GM18505 (cell line): ENCODE results near the gene EFCAB8.
"Not testable (repeated sequence)": the region's sequence is repeated elsewhere in the genome, so short reads cannot be mapped to it uniquely, and the experiment has no call there.

Source experiments
- ATAC-seq: cut with Tn5 transposase; IDR thresholded peaks from one replicate; pipeline ENCODE4 v1.9.1; 2021; ENCODE audit not compliant: unreplicated experiment
- POLR2A ChIP-seq: IDR thresholded peaks from 4 replicates; pipeline ENCODE4 v1.6.1; 2011; ENCODE audit warnings: borderline replicate concordance; ENCODE audit not compliant: insufficient read depth, insufficient read length; ENCODE audit errors: extremely low read depth

The EFCAB8 gene

DNA sequence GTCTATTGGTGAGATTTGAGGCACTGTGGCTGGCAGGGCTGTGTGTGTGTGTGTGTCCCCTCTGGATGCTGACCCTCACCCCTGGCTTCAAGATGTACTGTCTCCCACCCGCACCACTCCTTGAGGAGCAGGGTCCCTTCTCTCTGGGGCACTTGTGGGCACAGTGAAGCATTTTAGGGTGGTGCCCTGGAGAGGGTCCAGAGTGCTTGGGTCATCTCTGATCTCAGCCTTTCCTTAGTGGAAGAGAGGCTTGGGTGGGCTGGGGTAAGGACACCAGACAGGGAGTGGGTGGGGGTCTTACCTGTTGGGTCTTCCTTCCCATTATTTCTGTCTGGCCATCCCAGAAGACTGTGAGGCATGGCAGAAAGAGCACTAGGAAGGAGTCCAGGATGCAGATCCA lies 66.1 kb downstream of the EFCAB8 start:
- no peak for ATAC-seq
- no peak for TF ChIP-seq POLR2A

DNA sequence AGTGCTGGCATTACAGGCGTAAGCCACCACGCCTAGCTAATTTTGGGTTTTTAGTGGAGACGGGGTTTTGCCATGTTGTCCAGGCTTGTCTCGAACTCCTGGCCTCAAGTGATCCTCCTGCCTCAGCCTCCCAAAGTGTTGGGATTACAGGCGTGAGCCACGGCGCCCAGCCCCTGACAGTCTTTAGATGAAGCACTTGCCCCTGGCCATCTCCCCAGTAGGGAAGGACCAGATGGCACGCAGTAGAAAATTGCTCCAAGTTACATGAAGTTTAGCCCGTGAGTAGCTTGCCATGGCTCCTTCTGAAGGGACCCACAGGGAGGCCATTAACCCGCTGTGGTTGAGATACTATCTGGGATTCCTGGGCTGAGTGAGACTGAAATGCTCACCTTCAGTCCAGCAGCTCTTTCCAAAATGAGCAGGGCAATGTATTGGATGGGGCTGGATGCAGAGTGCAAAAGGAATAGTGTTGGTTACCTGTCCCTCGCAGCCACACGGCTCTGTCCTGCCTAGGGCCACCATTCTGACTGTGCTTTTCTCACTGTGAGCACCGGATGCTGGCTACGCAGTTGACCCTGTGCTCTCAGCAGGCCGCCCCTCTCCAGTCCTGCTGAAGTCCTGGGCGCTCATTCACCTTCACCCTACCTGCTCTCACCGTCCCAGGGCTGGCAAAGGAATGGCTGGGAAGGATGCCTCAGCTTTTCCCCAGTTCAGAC lies 66.9 kb downstream of the EFCAB8 start:
- TF ChIP-seq POLR2A = no peak
- no peak for ATAC-seq

DNA sequence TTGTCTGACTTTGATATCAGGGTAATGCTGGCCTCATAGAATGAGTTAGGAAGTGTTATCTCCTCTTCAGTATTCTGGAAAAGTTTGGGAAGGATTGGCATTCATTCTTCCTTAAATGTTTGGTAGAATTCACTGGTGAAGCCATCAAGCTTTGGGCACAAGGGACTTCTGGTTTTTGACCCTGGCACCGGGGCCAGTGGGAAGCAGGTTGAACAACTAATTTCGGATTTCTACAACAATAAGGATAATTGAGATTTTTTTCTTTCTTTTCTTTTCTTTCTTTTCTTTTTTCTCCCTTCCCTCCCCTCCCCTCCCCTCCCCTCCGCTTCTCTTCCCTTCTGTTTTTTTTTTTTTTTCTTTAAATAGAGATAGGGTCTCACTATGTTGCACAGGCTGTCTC lies 70.4 kb downstream of the EFCAB8 start:
- no peak for ATAC-seq
- TF ChIP-seq POLR2A = no peak

DNA sequence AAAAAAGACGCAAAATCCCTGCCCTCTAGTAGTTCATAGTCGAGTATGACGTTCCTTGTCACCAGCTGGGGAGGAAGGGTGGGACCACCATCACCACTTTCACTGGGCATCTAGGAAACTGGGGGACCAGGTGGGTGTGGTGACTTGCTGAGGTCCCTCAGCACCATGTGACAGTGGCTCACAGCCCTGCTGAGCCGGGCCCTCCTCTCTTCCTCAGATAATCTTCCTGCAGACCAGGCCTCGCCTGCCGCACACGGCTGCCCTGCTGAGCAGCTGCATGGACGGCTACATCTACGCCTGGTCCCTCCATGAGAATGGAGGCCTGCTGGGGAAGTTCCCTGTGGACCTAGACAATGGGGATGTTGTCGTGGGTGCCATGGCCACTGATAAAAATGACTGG lies 71.5 kb downstream of the EFCAB8 start:
- ATAC-seq = no peak

DNA sequence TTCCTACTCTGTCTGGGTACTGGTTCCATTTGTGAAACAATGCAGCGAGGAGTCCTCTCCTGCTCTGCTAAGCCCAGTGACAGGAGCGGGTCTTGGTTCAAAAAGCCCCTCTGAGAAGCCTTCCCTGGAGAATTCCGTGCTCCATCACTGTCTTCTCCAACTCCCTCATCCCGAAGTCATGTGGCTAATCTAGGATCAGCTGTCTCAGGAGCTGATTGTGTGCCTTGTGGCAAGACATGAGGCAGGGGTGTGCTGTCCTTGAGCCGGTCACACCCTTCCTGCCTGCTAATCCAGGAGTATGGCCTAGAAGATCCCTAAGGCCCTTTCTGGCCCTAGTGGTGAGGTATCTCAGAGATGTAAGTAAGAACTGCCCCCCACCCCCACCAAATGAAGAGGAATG lies 72.0 kb downstream of the EFCAB8 start:
- no peak for ATAC-seq
- no peak for TF ChIP-seq POLR2A

More for the DNA sequence above, 71.5 kb downstream of the EFCAB8 start:
- TF ChIP-seq POLR2A = no peak

DNA sequence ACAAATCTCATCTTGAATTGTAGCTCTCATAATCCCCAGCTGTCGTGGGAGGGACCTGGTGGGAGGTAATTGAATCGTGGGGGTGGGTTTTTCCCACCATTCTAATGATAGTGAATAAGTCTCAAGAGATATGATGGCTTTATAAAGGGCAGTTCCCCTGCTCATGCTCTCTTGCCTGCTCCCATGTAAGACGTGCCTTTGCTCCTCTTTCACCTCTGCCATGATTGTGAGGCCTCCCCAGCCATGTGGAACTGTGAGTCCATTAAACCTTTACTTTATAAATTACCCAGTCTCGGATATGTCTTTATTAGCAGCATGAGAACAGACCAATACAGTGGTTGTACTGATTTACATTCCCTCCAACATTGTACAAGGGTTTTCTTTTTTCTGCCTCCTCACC lies 75.9 kb downstream of the EFCAB8 start:
- no peak for ATAC-seq
- no peak for TF ChIP-seq POLR2A

DNA sequence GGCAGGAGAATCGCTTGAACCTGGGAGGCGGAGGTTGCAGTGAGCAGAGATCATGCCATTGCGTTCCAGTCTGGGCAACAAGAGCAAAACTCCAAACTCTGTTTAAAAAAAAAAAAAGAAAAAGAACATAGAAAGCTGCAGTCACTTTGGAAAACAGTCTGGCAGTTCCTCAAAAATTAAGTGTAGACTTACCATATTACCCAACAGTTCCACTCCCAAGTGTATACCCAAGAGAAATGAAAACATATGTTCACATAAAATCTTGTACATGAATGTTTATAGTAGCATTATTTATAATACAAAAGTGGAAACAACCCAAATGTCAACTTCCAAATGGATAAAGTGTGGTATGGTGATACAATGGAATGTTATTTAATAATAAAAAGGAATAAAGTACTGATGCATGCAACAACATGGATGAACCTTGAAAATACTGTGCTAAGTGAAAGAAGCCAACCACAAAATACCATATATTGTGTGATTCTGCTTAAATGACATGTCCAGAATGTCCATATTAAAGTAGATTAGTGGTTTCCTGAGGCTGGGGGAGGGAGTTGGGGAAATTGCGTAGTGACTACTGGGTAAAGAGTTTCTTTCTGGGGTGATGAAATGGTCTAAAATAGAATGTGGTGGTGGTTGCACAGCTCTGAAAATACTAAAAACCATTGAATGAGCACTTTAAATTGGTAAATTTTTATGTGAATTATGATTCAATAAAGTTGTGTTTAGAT lies 82.6 kb downstream of the EFCAB8 start:
- TF ChIP-seq POLR2A = no peak

DNA sequence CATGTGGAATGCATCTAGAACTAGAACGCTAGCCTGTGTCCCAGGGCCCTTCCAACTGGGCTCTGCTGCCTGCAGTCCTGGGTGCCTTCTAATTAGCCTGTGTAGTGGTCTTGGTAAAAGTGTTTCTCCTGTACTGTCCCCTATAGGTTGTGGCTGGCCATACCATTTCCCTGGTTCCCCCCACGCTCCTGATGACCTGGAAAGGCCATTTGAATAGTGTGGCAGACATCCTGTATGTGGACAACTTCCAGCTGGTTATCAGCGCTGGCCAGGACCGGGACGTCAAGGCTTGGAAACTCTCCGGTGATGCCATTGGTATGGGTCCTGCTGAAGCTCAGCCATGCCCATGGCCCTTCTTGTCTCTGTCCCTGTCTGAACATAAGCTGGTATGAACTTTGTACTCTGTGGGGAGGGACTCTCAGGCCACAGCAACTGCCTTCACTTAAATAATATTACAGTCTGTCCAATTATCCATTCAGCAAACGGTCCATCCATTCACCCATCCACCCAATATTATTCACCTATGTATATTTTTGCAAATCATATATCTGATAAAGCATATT lies 84.8 kb downstream of the EFCAB8 start:
- no peak for ATAC-seq
- TF ChIP-seq POLR2A = no peak

More for the DNA sequence above, 82.6 kb downstream of the EFCAB8 start:
- no peak for ATAC-seq

DNA sequence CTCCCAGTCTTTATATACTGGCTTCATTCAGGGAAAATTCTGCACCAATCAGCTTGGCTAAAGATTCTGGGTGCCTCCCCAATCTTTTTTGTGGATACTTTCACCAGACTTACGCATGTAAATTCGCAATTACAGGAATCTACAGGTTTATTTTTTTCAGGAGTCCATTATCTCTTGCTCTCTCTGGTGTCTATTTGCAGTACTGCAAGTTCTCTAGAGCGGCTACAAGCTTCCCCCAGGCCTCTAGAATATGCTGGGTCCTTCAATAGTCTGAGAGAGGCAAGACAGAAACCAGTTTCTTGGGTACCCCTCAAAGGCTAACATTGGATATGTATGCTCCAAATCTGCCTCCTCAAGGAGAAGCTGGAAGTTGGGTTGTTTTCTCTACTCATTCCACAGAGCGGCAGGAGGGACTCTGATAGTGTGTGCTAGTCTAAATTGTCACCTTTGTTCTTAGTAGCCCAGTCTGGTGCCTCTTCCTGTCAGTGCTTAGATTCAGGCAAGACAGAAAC lies 87.0 kb downstream of the EFCAB8 start:
- TF ChIP-seq POLR2A = no peak
- ATAC-seq = no peak

DNA sequence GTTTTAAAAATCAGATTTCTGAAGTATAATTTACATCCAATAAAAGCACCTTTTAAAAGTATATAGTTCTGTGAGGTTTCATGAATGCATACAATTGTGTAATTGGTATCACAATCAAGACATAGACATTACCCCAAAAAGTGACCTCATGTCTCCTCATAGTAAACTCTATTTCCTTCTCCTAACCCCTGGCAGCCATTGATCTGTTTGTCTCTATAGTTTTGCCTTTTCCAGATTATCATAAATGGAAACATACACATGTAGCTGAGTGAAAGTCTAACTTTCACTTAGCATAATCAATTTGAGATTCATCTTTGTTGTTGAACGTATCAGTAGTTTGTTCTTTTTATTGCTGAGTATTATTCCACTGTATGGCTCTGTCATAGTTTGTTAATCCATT lies 87.9 kb downstream of the EFCAB8 start:
- ATAC-seq = no peak
- TF ChIP-seq POLR2A = no peak

DNA sequence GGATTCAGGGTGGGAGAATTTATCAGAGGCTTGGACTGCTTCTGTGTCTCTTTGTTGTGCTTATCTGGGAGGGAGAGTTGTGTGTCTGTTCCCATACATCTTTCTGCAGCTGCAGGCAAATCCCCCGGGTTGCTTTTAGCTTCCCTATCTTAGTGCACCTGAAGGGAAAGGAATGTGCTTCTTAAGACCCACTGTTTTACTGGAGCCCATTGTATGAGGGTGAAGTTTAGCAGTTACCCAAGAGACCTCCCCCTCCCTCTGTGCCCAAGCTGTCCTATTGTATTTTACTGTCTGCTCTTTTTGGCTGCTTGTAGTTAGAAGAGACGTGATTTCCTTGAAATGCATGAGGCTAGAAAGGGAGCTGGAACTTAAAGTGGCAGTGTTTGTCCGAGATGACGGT lies 91.8 kb downstream of the EFCAB8 start:
- ATAC-seq = not testable (repeated sequence)

DNA sequence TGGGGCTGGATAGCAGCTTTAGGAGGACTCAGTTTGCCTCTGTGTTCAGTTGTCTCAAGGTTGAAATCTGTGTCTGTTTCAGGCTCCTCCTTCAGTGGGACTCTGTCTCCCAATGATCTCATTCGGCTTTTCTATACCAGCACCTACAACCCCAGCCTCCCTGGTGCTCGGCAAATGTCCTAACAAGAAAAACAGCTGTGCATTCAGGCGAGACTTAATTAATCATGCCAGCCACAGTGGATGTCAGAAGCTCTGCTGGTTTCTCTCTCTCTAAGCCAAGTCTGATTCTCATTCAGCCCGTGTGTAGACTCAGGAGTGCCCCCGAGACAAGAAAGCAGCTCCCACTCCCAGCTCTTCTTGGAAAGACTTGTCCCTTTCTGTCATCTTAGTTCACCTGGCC lies 98.7 kb downstream of the EFCAB8 start:
- no peak for ATAC-seq

DNA sequence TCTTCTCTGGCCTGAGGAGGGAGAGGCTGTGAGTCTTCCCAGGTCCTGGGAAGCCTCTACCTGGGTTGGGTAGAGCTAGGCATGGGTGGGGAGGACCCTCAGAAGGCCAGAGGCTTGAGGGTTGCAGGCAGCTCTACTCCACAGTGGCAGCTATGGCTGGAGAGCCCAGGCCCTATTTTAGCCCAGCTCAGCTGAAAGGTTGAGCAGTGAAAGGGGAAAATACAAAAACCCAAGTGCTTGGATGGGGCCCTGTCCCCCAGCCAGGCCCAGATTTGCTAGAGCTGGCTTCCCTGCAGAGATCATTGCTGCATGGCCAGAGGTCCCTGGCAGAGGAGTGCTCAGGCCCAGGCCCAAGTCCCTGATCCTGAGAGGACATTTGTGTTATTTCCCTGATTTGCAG lies 99.9 kb downstream of the EFCAB8 start:
- no peak for ATAC-seq
- TF ChIP-seq POLR2A = no peak

More for the DNA sequence above, 98.7 kb downstream of the EFCAB8 start:
- no peak for TF ChIP-seq POLR2A
